ENCODE results near the gene EIF3D.

Gene EIF3D

GRCh38 chr22:36466258-36466657 lies 62.7 kb downstream of the EIF3D start:
- DNase-seq (ENCODE audit: low read depth in 2 of 2) = no peak

- no peak for DNase-seq (ENCODE audit: low read depth in 2 of 2)
These were observed 63.5 kb downstream of the EIF3D start for GRCh38 chr22:36465232-36466021.

- DNase-seq (ENCODE audit: low read depth in 2 of 2) = no peak
These were observed 64.2 kb downstream of the EIF3D start for GRCh38 chr22:36464715-36465231.

- no peak for DNase-seq (ENCODE audit: low read depth in 2 of 2)
These were observed 65.2 kb downstream of the EIF3D start for GRCh38 chr22:36463783-36464184.

GRCh38 chr22:36461665-36462649 lies 67.0 kb downstream of the EIF3D start:
- DNase-seq (ENCODE audit: low read depth in 2 of 2) = no peak
